ENCODE results near the gene MATN4. TPM values are rescaled to one million over a fixed set of nuclear protein-coding genes. Genes with fewer than 3 reads are reported as not detected.
A peak's percentile ranks its signal among the peaks of the same experiment; 100 is the strongest.
"Not testable (repeated sequence)": the region's sequence is repeated elsewhere in the genome, so short reads cannot be mapped to it uniquely, and the experiment has no call there.

The MATN4 gene, protein sequence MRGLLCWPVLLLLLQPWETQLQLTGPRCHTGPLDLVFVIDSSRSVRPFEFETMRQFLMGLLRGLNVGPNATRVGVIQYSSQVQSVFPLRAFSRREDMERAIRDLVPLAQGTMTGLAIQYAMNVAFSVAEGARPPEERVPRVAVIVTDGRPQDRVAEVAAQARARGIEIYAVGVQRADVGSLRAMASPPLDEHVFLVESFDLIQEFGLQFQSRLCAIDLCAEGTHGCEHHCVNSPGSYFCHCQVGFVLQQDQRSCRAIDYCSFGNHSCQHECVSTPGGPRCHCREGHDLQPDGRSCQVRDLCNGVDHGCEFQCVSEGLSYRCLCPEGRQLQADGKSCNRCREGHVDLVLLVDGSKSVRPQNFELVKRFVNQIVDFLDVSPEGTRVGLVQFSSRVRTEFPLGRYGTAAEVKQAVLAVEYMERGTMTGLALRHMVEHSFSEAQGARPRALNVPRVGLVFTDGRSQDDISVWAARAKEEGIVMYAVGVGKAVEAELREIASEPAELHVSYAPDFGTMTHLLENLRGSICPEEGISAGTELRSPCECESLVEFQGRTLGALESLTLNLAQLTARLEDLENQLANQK
- total RNA-seq: 1 to 10 TPM; 3.5 to 5.1 TPM

DNA sequence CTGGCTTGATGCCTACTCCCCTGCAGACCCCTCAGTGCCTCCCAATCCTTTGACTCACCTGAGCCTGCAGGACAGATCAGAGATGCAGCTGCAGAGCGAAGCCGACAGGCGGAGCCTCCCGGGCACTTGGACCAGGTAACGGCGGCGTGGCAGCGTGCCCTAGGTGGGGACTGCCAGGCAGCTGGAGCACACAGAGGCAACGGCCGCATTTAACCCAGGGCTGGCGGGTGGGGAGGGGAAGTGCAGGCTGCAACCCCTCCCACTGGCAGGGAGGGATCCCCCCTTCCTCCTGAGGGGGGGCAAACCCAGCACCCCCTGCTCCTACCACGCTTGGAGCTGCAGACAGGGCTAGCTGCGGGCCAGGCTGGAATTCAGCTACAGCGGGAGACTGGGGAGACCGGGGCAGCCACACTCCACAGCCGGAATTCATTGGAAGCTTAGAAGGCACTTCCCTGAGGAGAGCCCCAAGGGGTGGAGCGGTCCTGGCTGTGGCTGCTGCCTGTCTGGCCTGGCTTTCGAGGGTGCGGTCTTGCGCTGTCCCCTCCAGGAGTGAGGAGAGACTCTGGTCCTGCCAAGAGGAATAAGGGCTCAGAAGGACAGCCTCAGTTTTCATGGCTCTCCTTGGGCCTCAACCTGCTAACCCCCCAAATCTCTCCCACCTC lies at the start of gene MATN4:
Gene MATN4, minus strand, starts transcription at position 183 of the 662 bp plus-strand sequence. CDS start 2,717 bp downstream, outside the sequence.
- Mint-ChIP-seq H3K9me3 (no peaks in the 10 kb centered on the region), H3K27ac (no peak within 1 kb of the TSS), H3K36me3 (ENCODE audit: insufficient read depth in 2 of 2) (peaks cover 0 to 5% of the 10 kb centered on the region in 2 donors), H3K4me1 (ENCODE audit: low read depth) (peaks cover 16% of the 10 kb centered on the region), H3K27me3 (ENCODE audit: low read depth) (peaks cover 68% of the 10 kb centered on the region), H3K4me3 (no peak within 1 kb of the TSS)
- ATAC-seq (replicated peaks in 1 of 2): no peak
- no peak for DNase-seq

DNA sequence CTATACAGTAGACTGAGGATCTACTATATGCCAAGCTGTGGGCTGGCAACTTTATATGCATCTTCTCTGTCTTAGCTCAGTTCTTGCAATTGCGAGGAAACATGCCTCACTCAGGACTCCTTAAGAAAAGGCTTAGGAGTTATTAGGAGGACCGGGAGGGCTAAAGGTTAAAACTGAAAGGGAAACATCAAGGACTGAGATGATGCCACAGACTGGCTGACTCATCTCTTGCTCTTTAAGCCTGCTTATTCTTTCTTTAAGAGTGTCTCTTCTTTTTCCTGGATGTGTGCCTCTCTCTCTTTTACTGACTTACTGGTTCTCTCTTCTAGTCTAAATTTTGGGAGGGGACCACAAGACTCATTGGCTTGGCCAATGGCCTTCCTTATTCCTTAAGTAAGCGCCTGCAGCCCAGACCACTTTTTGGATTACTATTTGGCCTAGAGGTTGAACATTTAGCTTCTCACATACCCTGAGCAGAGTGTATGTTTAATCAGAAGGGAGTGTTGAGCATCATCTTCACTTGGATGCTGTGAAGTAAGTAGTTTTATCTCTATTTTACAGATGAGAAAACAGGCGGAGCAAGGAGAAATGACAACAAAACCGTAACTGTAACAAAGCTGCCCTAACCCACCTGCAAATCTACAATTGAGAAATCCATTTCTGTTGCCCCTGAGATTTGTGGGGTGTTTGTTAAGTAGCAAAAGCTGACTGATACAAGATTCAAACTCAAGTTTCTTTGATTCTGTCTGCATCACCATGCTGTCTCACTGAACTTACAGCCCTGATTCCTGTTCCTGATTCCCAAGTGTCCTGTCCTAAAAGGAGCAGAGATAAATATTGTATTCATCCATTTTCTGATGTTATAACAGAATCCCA lies 47.3 kb upstream of the MATN4 start:
- H3K36me3 Mint-ChIP-seq (ENCODE audit: insufficient read depth in 2 of 2): no peaks in the 10 kb centered on the region
- no peaks in the 10 kb centered on the region for H3K27me3 Mint-ChIP-seq (ENCODE audit: low read depth)
- H3K27ac Mint-ChIP-seq: peak overlapping the region; percentile 91
- peak overlapping the region; percentile 72 to 93 for H3K4me3 Mint-ChIP-seq
- no peaks in the 10 kb centered on the region for H3K9me3 Mint-ChIP-seq
- H3K4me1 Mint-ChIP-seq (ENCODE audit: low read depth): peaks cover 62% of the 10 kb centered on the region
- DNase-seq: peak; percentile 22 to 38
- peak; percentile 80 to 87 for ATAC-seq (replicated peaks in 1 of 2)

DNA sequence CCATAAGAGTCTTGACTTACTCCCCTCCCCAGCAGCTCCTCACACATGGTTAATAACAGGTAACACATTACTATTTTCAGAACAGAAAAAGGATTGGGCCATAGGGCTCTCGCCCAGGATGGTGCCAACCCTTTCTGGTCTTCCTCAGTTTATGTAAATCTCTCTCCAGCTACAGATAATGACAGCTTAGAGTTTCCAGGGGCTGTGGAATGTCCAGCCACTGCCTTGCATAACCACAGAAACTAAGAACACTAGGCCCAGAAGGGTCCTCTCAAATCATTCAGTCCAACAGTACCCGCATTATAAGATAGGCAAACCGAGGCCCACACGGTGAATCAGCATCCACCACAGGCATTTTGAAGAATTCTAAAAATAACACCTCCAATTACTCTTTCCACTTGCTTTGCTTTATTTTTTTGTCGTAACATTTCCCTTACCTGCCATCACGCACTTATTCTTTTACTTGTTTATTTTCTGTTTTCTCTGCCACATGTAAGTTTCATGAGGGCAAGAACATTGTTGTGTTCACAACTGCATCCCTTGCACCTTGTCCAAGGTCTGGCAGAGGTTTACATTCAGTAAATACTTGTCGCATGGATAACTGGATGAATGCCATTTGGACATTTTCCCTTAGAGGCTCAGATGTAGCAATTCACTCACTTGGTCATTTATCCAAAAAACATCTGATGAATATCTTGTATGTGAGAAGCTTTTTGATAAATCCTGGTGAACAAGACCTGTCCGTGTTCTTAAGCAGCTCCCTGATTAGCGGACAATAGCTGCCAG lies 46.5 kb upstream of the MATN4 start:
- Mint-ChIP-seq H3K9me3 (no peaks in the 10 kb centered on the region), H3K4me1 (ENCODE audit: low read depth) (peaks cover 62% of the 10 kb centered on the region), H3K4me3 (peak overlapping the region; percentile 72 to 93), H3K36me3 (ENCODE audit: insufficient read depth in 2 of 2) (no peaks in the 10 kb centered on the region), H3K27me3 (ENCODE audit: low read depth) (no peaks in the 10 kb centered on the region), H3K27ac (peak overlapping the region; percentile 91)
- DNase-seq (peak in 1 of 2 donors; percentile 31), ATAC-seq (replicated peaks in 1 of 2) (peak; percentile 66 to 77)

DNA sequence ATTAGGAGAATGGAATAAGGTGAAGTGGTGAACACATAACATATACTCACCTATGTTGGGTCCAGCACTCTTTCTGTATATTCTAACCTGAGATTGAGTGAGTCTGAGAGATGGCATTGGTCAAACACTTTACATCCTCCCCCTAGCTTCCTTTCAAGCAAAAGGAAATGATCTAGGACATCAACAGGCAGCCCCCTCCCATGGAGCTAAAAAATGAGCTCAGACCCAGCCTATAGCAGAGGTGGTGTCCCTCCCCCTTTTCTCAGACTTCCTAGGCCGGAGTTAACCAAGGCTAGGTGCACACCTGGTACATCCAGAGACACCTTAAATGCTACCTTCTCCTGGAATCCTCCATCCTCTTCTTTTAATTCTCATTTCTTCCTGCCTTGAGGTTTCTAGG lies 45.6 kb upstream of the MATN4 start:
- H3K4me1 Mint-ChIP-seq (ENCODE audit: low read depth): peaks cover 57% of the 10 kb centered on the region
- peak overlapping the region; percentile 72 to 93 for H3K4me3 Mint-ChIP-seq
- no peak for DNase-seq
- H3K9me3 Mint-ChIP-seq: no peaks in the 10 kb centered on the region
- no peak for ATAC-seq (replicated peaks in 1 of 2)
- peak overlapping the region; percentile 91 for H3K27ac Mint-ChIP-seq
- H3K27me3 Mint-ChIP-seq (ENCODE audit: low read depth): no peaks in the 10 kb centered on the region
- H3K36me3 Mint-ChIP-seq (ENCODE audit: insufficient read depth in 2 of 2): no peaks in the 10 kb centered on the region

DNA sequence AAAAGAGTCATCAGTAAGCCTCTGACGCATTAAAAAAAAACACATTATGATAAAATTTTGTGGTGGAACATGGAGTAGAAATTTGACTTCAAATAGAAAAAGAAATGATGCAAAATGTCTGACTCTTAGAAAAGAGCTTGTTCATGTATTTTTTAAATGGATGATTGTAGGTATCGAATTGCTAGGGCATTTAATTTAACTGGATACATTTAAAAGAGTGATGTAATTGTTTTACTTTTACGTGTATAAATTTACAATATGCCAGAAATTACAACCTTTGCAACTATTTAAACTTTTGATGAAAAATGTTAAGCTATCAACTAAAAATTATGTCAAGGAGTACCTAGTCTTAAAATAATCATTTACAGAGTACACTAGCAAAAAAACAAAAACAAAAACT lies 44.6 kb upstream of the MATN4 start:
- no peak for DNase-seq
- Mint-ChIP-seq H3K36me3 (ENCODE audit: insufficient read depth in 2 of 2) (no peaks in the 10 kb centered on the region), H3K4me1 (ENCODE audit: low read depth) (peaks cover 50% of the 10 kb centered on the region), H3K27ac (no peak overlapping the region), H3K27me3 (ENCODE audit: low read depth) (no peaks in the 10 kb centered on the region), H3K9me3 (no peaks in the 10 kb centered on the region), H3K4me3 (no peak overlapping the region)
- ATAC-seq (replicated peaks in 1 of 2): no peak

DNA sequence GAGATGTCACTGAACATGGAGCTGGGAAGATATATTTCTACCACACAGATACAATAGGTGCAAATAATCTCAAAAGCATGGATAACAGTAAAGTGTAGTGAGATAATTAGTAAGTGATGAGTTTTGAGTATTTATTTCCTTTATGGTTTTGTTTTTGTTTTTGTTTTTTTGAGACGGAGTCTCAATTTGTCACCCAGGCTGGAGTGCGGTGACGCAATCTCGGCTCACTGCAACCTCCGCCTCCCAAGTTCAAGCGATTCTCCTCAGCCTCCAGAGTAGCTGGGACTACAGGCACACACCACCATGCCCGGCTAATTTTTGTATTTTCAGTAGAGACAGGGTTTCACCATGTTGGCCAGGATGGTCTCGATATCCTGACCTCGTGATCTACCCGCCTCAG lies 42.7 kb upstream of the MATN4 start:
- peaks cover 52% of the 10 kb centered on the region for H3K4me1 Mint-ChIP-seq (ENCODE audit: low read depth)
- ATAC-seq (replicated peaks in 1 of 2); H3K27me3 Mint-ChIP-seq (ENCODE audit: low read depth); DNase-seq; H3K4me3 Mint-ChIP-seq; H3K36me3 Mint-ChIP-seq (ENCODE audit: insufficient read depth in 2 of 2); H3K9me3 Mint-ChIP-seq; H3K27ac Mint-ChIP-seq: not testable (repeated sequence)

DNA sequence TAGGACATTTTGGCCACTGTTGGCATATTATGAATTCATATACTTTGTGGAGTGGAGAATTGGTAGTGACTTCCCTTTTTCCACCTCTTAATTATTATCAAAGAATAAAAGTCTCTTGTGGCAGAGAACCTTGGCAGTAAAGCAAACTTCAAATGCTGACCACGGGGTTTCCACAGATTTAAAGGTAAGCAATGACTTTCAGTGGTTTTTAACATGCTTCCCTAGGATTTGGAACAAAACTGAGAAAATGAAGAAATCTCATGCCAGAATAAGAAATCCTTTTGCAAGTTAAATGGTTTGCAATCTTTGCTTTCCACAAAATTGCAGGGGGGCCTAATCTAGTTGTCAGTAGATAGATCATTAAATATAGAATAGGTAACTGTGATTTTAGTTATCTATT lies 42.1 kb upstream of the MATN4 start:
- H3K36me3 Mint-ChIP-seq (ENCODE audit: insufficient read depth in 2 of 2): peaks cover 4 to 6% of the 10 kb centered on the region in 2 donors
- H3K9me3 Mint-ChIP-seq: no peaks in the 10 kb centered on the region
- no peak overlapping the region for H3K27ac Mint-ChIP-seq
- ATAC-seq (replicated peaks in 1 of 2) (no peak), DNase-seq (no peak)
- no peaks in the 10 kb centered on the region for H3K27me3 Mint-ChIP-seq (ENCODE audit: low read depth)
- no peak overlapping the region for H3K4me3 Mint-ChIP-seq
- H3K4me1 Mint-ChIP-seq (ENCODE audit: low read depth): peaks cover 52% of the 10 kb centered on the region

DNA sequence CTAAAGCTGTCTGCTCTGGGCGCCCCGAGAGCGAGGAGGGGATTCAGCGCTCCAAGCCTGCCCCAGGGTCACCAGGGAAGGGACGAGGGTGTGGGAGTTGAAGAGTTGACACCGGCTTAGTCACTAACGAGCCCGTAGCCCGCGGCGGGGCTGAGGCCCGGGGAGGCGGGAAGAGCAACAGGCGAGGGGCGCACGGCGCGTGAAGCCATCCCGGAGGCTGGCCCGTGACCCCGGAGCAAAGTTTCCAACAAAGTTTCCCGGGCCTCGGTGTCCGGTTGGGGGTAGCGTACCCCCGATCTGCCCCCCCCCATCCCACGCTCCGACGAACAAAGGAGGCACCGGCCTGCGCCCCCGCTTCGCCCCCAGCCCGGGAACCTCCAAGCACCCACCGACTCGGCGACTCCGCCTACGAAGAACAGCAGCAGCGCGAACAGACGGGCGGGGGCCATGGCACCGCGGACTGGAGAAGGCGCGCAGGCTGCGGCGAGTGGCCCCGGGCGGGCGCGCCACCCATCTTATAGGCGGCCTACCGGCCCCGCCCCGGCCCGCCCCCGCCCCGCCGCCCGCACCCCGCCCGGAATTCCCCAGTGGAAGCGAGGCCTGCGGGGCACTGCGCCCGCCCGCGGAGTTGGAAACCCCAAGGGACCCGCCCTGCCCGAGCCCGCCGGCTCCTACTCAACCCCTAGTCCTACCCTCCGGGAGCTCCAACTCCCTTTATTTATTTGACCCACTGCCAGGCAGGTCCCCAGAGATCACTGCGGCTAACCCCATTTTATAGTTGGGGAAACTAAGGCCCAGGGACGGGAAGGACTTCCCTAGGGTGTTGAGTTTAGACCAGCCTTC lies 40.1 kb upstream of the MATN4 start, which contains the start of gene SDC4:
Gene SDC4, minus strand, starts transcription at position 489 of the 843 bp plus-strand sequence. Its CDS starts 40 bp downstream, at position 449.
- Mint-ChIP-seq H3K27ac (peak within 1 kb of the TSS; percentile 68), H3K27me3 (ENCODE audit: low read depth) (no peaks in the 10 kb centered on the region), H3K9me3 (no peaks in the 10 kb centered on the region), H3K36me3 (ENCODE audit: insufficient read depth in 2 of 2) (peaks cover 4 to 6% of the 10 kb centered on the region in 2 donors), H3K4me1 (ENCODE audit: low read depth) (peaks cover 47% of the 10 kb centered on the region), H3K4me3 (peak within 1 kb of the TSS; percentile 90)
- peak; percentile 86 to 88 for ATAC-seq (replicated peaks in 1 of 2)
- peak; percentile 77 to 81 for DNase-seq

DNA sequence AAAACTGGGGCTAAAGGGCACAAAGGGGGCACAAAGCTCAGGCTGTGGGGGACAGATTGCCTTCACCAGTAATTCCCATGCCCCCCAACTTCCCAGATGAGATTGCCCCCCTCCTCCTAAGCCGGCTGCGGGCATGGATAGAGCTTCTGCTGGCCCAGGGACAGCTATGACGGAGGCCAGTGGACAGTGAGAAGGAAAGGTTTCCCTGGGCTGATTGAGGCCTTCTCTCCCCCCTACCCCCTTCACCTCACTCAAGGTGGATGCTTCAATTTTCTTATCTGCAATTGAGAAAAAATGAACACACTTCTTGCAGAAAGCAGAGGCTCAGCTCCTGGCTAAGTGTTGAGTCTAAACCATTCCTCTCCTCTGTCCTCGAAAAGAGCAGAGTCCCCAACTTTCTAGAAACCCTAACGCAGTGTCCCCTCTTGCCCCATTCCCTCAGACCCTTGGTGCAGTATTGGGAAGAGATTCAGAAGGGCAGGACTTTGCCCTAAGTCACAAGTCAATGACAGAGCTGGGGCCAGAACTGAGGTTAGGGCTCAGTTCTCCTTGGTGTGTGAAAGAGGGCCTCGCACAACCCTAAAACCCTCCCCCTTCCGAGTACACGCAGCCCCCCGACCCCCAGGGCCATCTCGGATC lies 39.3 kb upstream of the MATN4 start:
- Mint-ChIP-seq H3K9me3 (no peaks in the 10 kb centered on the region), H3K4me3 (peak overlapping the region; percentile 90), H3K4me1 (ENCODE audit: low read depth) (peaks cover 47% of the 10 kb centered on the region), H3K27me3 (ENCODE audit: low read depth) (no peaks in the 10 kb centered on the region), H3K27ac (peak overlapping the region; percentile 50), H3K36me3 (ENCODE audit: insufficient read depth in 2 of 2) (peaks cover 4 to 6% of the 10 kb centered on the region in 2 donors)
- DNase-seq: no peak
- ATAC-seq (replicated peaks in 1 of 2): no peak

DNA sequence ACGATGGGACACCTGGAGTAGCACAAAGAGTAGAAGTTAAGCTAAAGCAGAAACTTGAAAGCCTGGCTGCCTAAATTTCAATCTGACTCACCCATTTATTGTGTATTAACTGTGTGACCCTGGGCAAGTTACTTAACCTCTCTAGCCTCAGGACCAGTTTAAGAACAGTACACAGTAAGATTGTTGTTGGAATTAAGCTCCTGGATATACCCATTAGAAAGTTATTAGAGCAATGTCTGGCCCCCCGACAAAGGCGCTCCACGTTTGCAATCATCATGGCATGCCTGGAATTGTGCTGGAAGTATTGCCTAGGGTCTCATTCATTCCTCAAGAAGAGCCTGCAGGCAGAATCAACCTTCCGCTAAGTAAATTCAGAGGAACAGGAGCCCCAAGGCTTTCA lies 38.8 kb upstream of the MATN4 start:
- H3K9me3 Mint-ChIP-seq: no peaks in the 10 kb centered on the region
- peak overlapping the region; percentile 82 for H3K27ac Mint-ChIP-seq
- DNase-seq (no peak), ATAC-seq (replicated peaks in 1 of 2) (no peak)
- H3K4me1 Mint-ChIP-seq (ENCODE audit: low read depth): peaks cover 47% of the 10 kb centered on the region
- peaks cover 4 to 6% of the 10 kb centered on the region in 2 donors for H3K36me3 Mint-ChIP-seq (ENCODE audit: insufficient read depth in 2 of 2)
- peak overlapping the region; percentile 90 for H3K4me3 Mint-ChIP-seq
- H3K27me3 Mint-ChIP-seq (ENCODE audit: low read depth): no peaks in the 10 kb centered on the region

DNA sequence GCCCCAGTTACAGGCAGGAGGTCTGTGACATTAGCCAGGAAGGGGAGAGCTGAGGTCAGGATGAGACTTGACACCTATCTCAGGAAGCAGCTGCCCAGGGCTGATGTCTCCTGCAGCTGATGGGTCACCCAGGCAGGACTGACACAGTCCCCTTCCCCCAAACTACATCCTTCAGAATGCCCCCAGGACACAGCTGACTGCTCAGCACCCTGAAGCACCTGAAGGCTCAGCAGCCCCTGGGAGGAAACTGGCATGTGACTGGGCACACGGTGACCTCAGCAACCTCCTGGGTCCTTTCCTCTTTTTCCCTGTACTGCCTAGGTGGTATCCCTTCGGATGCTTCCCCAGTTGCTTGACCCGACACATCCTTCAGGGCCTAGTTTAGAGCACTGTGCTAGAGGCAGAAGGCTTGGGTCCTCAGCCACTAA lies 38.2 kb upstream of the MATN4 start:
- Mint-ChIP-seq H3K9me3 (no peaks in the 10 kb centered on the region), H3K27me3 (ENCODE audit: low read depth) (no peaks in the 10 kb centered on the region), H3K36me3 (ENCODE audit: insufficient read depth in 2 of 2) (peaks cover 4 to 6% of the 10 kb centered on the region in 2 donors), H3K4me3 (peak overlapping the region; percentile 90), H3K4me1 (ENCODE audit: low read depth) (peaks cover 47% of the 10 kb centered on the region), H3K27ac (peak overlapping the region; percentile 82)
- ATAC-seq (replicated peaks in 1 of 2) (no peak), DNase-seq (no peak)
